ENCODE results near the gene ANKRD23.
"Not testable (repeated sequence)": the region's sequence is repeated elsewhere in the genome, so short reads cannot be mapped to it uniquely, and the experiment has no call there.

The ANKRD23 gene

DNA sequence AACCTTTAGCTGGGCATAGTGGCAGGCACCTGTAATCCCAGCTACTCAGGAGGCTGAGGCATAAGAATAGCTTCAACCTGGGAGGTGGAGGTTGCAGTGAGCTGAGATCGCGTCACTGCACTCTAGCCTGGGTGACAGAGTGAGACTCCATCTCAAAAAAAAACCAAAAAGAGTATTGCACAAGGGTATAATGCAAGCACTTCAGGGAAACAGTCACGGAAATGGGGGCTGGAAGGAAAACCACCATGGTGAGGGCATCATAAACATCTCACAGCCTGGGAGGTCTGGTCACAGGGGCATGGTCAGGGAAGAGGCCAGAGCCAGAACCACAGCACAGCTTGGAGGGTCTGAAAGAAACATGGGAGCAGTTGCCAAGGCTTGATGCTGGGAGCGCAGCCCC is 19.2 kb upstream of the ANKRD23 start:
- DNase-seq (ENCODE audit: low read depth), result not testable (repeated sequence)

DNA sequence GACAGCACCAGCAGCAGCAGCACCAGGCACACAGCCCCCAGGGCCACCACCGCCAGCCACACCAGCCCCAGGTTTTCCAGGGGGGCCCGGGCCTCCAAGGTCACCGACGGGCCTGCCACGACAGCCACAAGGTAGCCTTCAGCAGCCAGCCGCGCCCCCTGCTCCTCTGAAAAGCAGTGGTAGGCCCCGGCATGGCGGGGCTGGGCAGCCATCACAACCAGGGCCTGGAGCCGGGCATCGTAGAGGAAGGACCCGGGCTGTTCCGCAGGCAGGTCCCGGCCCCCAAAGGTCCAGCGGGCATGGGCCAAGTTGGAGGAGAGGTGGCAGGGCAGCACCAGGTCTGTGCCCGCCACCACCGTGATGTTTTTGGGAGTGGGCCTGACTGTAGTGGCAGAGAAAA is 17.3 kb upstream of the ANKRD23 start:
- no peak for DNase-seq (ENCODE audit: low read depth)

DNA sequence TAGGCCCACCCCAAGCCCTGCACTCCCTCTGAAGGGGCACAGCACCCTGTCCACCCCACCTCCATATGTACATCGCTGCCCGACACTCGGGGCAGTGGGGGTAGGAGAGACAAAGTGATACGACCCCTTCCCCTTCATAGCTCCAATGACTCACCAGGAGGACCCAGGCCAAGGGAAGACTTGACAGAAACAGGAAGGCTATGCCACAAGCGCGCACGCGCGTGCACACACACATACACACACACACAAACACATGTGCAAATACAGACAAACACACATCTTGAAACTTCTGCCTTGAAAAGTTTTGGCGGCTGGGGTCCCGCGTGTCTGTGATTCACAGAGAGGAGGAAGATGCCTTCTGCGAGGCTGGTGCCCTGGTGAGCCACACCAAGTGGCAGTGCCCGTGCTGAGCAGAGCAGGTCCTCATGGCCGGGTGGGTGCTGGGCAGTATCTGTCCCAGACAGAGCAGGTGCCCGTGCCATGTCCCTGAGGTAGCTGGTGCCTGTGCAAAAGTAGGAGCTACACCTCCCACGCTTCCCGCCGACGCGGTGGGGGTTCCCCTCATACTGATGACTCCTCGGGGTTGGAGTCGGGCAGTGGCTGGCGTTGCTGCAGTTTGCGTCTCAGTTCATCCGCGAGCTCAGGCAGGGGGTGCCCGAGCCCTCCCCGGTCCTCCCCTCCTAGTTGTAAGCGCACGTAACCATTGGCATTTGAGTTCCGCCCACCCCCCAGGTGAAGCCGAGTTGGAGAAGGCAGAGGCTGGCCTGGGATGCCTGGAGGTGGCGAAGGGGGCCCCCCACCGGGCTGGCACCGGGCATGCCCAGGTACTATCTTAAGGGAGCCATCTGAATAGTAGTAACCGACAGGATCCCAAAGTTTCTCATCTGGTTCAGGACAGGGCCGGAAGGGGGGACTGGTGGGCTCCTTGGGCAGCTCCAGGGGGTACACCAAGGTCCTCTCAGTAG is 16.5 kb upstream of the ANKRD23 start:
- DNase-seq (ENCODE audit: low read depth), result no peak

DNA sequence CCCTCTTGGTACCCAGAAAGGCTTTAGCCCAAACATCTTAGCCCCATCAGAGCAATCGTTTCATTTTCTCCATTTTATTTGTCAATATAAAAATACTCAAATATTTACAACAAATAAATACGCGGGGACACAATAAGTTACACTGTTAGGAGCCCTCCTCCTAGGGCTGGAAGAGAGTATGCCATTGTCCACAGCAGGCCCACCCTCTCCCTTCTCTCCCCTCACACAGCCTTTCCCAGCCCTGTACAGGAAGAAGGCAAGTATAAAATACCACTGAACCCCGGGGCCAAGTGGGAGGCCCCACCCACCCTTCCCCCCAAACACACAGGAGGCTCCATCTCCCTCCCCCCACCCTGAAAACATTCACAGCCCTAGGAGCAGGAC is 15.9 kb upstream of the ANKRD23 start:
- no peak for DNase-seq (ENCODE audit: low read depth)

DNA sequence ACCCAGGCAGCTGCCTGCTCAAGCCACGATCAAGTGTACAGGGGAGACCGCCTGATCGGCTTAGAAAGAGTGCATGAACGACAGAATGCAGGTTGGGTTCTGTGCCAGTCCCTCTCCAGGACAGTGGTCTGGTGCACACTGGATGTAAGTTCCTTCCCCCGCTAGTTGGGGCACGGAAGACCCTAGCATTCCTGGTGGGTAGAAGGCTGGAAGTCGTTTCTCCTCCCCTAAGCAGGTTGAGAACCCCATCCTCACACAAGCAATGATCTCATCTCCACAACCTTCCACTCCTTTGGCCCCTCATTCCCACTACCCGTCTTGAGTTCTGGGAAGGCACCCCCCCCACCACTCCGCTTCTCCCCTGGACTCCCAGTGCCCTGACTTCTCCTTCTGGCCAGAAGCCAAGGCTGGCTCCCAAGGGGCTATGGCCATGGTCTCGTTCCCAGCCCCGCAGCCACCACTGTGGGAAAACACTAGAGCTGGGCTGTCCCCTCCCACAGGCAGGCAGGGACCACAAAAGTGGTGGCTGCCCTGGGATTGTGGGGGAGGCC is 15.4 kb upstream of the ANKRD23 start:
- DNase-seq (ENCODE audit: low read depth), result no peak

DNA sequence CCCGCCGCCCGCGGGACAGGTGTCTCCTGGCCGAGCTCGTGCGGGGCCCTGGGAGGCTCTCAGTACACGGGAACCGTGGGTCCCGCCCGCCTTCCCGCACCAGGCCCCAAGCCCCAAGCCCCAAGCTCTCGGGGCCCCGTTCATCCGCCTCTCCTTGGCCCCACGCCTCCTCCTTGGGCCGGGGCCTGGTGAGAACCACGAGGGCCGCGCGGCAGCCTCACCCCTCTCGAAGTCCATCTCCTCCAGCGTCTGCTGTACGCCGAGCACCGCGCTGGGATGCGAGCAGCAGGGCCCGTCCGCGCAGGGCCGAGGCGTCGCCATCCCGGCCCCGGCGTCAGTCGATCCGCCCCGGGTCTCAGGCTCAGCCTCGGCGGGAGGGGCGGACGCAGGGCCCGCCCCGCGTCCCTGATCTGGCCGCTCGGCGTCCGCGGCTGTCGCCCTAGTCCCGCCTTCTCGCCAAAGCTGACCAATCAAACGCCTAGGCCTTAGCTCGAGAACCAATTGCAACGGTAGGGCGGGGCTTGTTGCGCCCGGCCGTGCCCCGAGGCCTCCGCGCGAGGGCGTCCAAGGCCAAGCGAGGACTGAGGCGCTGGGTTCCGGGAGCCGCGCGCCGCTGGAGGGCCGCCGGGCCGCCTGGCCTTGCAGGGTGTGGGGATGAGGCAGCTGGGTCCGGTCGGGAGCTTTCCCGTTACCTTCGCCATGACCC is 14.0 kb upstream of the ANKRD23 start, which contains the start of gene ANKRD39:
ANKRD39 (minus strand) TSS at position 350 of the 706 bp plus-strand sequence; CDS start at position 321, 29 bp downstream.
- DNase-seq (ENCODE audit: low read depth), result peak; percentile 85

DNA sequence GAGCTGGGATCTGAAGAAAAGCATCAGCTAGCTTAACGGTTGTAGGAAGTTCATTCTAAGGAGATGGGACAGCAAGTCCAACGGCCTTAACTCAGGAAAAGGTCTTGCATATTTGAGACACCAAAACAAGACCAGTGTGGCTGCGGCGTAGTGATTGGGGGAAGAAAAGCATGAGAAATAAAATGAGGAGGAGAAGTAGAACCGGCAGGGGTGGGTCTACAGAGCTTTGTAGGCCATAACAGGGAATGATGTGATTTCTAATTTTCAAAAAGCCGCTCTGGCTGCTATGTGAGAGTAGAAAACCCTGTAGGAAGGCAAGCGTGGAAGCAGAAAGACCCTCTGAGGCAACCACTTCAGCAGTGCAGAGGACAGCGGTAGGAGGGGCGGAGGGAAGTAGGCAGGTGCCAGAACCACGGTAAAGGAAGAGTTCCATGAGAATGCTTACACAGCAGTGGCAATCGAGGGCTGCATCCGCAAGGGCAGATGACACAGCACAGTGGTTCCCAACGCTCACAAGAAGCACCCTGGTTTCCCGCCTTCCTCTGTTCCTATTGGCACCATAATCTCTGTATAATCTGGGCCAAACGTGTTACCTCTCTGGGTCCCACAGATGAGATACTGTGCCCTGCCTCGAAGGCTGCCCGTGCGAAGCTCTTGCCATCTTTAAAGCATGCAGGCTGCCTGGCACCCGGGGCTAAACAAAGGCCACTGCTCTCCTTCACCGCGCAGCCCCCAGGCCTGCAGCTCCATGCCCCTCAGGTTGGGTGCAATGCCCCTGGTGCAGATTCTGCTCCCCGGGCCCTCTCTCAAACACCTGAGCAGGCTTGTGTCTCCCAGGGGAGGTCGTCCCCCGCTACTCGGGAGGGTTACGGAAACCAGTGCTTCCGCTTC is 13.2 kb upstream of the ANKRD23 start:
- no peak for DNase-seq (ENCODE audit: low read depth)

DNA sequence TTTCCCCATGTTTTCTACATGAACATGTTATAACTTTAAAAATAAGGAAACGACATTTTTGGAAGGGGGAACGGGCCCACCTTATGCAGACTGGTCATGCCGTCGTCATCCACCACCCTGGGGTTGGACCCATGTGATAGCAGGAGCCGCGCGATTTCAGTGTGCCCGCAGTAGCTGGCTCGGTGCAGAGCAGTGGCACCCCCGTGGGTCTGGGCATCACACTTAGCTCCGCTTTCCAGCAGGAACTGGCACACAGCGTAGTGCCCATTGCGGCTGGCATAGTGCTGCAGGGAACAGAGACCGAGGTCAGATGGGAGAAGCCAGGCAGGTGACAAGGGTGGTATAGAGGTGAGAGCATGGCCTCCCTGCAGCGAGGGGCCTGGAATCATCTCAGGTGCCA is 9.5 kb upstream of the ANKRD23 start:
- DNase-seq (ENCODE audit: low read depth), result no peak

DNA sequence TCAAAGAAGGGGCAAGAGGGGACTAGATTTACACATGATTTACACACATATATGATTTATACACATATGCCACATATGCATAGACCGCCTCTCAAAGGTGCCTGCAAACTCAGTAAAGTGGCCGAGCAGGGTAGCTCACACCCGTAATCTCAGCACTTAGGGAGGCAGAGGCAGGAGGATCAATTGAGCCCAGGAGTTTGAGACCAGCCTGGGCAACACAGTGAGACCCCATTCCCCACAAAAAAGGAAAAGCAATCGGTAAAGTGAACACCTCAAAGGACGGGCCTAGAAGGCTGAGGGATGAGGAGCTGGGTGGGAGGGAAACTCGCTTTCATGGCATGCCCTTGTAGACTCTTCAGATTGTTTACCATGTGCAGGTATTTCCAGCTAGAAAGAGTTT is 8.8 kb upstream of the ANKRD23 start:
- DNase-seq (ENCODE audit: low read depth), result no peak

DNA sequence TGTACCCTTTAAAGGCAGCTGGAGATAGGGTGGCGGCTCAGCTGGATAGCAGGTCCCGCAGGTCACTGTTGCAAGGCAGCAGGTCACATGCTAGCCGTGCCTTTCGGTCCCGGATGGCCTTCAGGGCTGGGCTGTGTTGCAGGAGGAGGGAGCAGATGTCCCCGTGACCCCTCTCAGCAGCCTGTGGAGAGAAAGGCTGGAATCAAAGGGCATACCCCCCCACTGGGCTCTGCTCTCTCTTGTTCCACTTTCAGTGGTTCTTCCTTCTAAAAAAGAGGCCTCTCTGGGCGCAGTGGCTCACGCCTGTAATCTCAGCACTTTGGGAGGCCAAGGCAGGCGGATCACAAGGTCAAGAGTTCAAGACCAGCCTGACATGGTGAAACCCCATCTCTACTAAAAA is 4.4 kb upstream of the ANKRD23 start:
- DNase-seq (ENCODE audit: low read depth), result no peak

DNA sequence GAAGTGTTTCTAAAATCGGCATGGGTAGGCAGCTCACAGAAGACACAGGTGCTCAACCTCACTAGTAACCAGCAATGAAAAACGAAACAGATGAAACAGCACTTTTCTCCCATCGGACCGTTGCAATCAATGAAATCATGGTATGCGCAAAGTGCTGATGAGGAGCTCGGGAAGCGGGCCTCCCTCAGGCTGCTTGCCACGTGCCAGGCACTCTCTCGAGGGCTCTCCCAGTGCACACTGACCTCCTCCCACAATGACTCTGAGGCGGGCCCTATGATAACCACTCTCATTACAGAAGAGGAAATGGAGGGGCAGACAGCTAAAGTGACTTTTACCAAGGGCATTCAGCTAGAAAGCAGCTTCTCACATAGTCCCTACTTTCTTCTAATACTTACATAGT is 3.8 kb upstream of the ANKRD23 start:
- DNase-seq (ENCODE audit: low read depth), result no peak

DNA sequence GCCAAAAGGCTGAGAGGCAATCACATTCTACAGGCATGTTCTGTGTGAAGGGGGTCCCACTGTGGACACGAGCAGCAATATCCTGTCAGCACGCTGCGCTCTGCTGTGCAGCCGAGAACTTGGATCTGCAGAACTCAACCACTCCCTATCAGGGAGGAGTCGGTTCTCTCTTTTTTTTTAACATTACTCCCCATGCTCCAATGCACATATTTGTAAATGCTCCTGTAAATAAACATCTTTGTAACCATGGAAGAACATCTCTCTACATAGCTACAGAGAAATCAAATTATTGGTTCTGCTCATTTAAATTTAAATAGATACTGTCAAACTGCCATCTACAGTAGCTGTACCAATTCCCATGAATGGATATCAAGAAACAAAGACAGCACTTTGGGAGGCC is 3.0 kb upstream of the ANKRD23 start:
- no peak for DNase-seq (ENCODE audit: low read depth)

DNA sequence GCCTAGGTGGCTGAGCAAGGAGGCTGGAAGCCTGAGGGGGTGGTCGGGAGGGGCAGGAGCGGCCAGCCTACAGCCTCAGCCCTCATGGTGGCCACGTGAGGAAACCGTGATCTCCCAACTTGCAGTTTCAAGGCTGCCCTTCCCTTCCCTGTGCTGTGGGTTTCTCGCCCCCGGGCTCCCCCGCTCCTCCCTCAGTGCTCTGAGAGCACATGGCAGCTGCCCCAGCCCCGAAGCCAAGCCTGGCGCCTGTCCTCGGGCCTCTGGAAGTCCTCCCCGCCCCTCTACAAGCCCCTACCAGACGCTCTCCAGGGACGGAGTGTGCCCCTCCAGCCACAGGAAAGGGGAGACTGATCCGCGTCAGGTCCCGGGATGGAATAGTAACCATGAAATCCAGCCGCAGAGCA is 586 bp upstream of the ANKRD23 start:
- DNase-seq (ENCODE audit: low read depth), result no peak

DNA sequence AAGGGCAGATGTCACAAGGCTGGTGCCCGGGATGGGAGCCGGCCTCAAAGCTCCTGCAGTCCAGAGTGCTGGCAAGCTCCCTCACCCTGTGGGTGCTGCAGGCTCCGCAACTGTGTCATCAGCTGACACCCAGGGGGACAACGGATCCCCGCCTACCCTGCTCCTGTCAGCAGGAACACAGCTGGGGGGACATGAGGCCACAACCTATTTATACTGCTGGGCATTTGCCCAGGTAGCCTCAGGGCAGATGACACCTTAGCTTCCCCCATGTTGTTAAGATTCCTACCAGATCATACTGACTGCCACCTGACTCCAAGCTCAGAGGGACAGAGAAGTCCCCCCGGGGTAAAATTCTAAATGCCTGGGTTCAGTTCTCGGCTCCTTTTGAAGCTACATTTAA is 1.2 kb downstream of the ANKRD23 start:
- DNase-seq (ENCODE audit: low read depth), result no peak

DNA sequence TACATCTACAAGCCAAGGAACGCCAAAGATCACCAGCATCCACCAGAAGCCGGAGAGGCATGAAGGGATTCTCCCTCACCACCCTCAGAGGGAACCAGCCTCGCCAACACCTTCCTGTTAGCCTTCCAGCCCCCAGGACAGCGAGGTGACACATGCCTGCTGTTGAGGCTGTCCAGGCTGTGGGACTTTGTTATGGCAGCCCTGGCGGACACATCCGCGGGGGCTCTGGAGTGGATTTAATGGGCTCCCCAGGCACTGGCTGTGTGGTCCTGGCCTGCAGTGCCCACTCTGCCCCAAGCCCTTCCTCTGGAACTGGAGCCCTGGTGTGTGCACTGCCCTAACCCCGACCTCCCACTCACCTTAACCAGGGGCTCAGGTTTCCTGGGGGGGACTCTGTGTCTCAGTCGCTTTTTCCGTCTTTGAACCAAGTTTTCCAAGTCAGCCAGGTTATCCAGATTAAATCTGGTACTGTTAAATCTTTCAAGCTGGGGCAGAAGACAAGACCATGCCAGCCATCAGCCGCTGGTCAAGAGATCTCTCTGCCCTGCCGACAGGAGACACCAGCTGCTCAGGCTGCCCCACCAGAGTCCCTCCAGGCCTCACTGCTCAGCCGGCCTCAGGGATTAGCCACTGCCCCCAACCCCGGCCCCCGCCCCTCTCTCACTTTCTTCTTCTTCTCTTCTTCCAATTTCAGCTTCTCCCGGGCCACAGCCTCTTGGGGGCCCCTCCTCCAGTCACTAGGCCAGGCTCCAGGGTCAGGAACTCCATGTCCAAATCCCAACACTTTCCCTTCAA is 1.9 kb downstream of the ANKRD23 start:
- no peak for DNase-seq (ENCODE audit: low read depth)

DNA sequence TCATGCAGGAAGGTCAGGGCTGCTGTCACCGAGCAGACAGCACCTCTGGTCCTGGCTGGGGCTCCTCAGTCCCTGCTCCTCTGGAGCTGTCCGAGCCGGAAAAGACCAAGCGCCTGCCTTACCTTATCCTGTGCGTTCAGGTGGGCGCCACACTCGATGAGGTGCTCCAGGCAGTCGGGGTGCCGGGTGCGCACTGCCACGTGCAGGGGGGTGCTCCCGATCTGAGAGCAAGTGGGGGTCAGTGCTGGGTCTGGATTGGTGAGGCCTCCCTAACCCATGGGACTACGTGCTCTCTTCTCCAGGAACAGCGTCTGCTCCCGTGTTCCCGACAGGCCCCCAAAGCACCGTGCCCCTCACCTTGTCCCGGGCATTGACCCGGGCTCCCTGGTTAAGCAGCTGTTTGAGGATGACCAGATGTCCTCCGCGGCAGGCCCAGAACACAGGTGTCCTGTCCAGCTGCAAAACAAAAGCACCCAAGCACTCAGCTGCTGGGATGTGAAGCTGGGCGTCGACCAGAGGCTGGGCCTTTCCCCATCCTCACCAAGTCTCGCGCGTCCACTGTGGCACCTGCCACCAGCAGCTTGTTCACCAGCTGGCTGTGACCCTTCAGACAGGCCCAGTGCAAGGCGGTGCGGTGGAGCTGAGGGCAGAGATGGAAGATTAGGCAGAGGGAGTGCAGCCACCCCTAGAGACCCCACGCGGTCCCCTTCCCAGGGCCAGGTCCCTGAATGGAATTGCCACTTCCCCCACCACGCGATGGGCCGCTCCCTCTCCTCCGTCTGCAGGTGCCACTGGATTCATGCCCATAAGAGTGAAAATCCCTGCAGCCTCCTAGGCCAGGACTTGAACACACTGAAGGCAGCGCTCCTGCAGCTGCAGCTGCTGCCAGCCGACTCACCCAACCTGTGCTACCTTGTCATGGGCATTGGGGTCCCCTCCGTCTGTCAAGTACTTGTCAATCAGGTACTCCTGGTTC is 3.7 kb downstream of the ANKRD23 start:
- DNase-seq (ENCODE audit: low read depth), result no peak

DNA sequence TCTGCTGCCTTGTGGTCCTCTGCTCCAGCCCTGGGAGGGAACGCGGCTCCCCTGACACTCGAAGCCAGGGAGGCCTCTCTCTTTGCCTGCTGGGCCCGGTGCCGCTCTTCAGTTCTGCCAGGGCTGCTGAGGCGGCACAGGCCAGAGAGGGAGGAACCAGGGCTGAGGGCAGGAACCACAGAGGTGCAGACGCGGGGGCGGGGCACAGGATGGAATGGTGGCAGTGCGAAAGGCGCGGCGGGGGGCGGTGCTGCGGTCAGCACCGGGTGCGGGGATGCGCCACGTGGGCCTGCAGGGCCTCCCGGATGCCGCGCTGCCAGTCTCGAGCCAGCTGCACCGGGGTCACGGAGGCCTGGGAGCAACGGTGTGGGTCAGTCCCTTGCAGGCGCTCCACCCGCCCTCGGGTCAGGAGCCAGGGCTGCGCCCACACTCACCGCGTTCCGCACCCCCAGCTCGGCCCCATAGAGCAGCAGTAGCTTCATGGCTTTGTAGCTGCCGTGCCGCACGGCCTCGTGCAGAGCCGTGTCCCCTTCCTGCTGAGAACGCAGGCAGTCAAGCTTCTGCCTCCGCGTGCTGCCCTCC is 4.4 kb downstream of the ANKRD23 start:
- no peak for DNase-seq (ENCODE audit: low read depth)

DNA sequence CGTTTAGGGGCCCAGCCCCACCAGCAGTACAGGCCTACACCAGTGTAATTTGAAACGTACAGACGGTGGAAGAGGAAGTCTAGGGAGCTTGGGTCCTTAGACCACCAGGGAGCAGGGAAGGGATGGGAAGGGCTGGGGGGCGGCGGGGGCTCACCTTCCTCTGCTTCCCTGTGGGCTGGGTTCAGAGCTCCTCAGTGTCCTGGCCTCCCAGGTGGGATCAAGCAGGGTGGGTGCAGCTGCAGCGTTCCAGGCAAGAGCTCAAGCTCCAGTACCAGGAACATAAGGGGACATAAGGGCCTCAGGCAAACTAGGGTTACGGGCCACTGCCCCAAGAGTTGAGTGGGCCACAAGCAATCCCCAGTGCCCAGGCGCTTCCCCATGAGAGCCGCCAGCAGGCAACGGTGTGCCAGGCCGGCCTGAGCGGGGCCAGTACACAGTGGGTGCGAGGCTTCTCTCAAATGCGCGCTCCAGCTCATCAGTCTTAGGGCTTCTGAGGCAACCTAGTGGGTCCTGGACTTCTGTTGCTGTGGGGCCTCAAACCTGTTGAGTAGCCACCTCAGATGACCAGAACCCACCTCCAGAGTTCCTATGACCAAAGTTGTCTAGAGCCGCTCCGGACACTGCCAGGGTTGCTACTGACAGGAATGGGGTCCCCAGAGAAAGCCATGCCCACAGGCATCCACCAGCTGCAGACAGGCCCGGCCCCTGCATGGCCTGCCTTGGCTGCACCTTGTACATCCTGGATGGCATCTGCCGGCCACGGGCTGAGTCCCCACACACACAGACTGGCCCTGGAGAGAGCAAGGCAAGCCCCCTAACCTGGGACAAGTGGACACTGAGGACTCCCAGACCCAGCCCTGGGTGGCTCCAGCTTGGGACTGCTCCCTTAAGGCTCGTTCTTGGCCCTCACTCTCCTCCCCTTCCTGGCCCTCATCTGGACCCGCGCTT is 5.2 kb downstream of the ANKRD23 start:
- no peak for DNase-seq (ENCODE audit: low read depth)
